SKM-1 (cell line): Measurements from ENCODE around the gene S100A3.
"Not testable (repeated sequence)": the region's sequence is repeated elsewhere in the genome, so short reads cannot be mapped to it uniquely, and the experiment has no call there.

ENCODE experiments used
- DNase-seq: peaks from one replicate; lab custom pipeline; 2025; ENCODE audit not compliant: unreplicated experiment; lab: John Stamatoyannopoulos, UW

Gene S100A3

DNA sequence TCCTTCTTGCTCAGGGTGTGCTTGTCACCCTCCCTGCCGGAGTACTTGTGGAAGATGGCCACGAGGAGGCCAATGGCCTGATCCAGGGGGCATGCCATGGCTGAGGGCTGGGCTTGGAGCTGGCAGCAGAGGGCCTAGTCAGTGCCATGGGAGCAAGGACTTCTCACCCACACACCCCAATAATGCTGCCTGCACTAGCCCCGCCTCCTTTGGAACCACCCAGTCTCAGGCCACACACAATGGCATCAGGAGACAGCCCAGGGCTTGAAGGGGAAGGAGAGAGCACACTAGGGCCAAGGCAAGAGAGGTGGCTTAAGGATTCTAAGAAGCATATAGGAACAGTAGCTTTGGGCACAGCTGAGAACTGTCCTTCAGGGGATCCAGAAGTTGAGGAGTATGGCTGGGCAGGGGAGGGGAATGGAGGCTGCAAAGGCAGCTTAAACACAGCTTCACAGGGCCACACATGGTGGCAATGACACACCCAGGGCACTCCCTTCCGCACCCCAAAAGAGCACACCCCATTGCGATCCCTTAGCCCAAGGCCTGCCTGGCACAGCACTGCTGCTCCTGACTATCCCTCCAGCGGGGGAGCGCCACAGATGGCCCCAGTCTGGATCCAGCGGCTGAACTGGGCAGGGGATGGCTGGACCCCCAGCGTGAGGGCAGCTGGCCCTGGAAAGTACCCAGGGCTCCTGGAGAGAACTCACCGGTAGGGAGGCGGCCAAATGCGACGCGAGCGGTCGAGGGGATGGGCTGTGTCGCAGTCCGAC, 13.6 kb downstream of the S100A3 start, which contains the start of gene S100A6:
Gene S100A6 (minus strand): TSS at position 750 of the 770 bp plus-strand sequence. CDS start 652 bp downstream, at position 98.
- no peak for DNase-seq

DNA sequence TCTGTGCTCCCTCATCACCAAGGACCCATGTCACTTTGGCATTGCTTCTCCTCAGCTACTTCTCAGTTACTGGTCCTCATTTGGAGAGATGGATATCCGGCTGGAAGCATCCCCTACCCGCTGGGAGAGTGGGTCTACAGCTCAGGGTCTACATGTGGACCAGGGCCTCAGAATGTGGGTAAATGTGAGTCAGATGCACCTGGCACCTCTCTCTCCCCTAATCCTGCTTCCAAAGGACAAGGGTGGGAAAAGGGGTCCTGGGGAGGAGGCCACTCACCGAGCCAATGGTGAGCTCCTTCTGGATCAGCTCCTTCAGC, 14.2 kb downstream of the S100A3 start:
- no peak for DNase-seq

- no peak for DNase-seq
These were observed 14.7 kb downstream of the S100A3 start for GRCh38 chr1:153534226-153534924.

DNA sequence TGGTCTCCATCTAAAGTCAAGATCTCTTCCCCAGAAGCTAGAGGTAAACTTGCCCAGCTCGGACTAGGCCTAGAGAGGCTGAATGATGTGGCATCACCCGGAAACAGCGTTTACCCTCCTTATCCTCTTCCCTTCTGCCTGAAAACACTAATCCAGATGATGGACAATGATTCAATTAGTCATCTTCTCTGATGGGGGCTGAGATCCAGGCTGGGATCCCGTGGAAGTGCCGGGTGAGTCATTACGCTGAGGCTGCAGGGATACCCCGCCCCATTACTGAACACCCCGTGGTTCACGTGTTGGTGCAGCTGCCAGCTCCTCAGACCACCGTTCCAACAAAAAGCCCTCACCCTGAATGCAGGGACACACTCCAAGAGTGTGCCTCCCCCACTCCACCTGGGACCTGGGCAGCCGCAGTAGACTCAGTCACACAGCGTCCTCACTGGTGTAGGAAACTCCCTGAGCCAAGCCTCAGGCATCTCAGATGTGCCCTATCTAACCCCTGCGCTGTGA, 15.3 kb downstream of the S100A3 start:
- no peak for DNase-seq

- peak; percentile 89 for DNase-seq
These were observed 16.1 kb downstream of the S100A3 start for GRCh38 chr1:153532769-153533599.

DNA sequence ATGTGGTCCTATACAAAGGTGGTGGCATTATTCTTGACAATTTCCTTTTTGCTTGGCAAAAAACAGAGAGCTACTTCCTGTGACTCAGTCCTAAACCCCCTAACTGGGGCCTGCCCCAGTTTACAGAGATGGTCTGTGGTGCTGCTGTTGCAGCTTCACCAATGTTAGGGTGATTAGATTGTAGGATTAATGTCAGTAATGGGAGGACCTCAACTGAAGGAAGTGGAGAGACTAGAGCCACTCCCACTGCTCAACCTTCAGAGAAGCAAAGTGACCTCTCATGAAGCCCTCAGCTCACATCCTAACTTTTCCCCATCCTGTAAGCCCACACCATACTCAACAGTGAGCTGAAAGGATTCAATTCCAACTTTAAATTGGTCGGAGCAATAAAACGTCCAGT, 16.9 kb downstream of the S100A3 start:
- DNase-seq, result no peak

DNA sequence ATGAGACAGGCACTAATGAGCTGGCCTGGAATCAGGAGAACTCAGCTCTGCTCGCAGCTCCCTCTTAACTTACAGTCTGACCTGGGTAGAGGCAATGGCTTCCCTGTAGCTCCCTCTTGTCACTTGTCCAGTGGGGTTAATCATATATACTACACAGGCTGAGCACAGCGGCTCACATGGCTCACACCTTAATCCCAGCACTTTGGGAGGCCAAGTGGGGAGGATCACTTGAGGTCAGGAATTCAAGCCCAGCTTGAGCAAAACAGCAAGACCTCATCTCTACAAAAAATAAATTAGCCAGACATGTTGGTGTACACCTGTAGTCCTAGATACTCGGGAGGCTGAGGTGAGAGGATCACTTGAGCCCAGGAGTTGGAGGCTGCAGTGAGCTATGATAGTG, 17.4 kb downstream of the S100A3 start:
- no peak for DNase-seq

DNA sequence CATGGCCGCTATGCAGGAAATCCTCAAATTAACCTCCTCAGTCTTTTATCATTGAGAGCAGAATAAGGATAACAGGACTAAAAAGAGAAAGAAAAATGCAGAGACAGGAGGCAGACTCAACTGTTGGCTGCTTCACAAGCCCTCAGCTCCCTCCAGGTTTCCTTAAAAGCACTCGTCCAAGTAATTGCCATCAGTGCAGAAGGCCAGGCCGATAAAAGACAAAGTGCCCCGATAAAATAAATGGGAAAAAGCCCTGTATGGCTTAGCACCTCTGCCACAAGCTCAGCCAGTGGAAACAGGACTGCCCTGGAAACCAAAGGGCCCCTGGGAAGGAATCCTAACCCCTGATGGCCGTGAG, 21.4 kb downstream of the S100A3 start:
- DNase-seq, result no peak

DNA sequence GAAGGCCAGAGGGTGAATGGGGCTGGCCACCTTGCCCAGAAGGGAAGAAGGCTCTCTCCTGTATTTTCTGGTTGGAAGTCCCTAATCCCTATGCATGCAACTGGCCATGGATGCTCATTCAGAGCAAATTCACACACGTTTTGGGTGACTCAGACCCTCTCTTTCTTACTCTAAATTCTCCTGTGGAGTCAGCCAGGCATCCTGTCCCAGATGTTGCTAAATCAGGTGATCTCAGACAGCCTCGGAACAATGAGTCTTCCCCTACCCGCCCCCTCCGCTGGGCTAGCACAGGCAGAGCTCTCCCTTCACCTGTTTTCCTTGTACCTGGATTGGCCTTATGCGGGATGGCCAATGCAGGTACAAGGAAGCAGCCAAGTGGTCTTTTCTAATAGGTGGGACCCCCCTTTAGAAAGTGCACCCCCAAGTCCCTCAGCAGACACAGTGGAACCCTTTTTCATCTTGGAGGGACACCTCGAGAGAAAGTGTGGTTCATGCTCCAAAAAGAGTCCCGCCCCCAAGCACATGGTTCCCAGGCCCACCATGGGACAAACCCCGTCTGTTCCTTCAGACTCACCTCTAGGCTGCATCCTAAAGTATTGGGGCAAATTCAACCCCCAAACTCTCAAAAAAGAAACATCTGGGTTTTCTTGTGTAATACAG, 21.9 kb downstream of the S100A3 start:
- DNase-seq, result no peak

DNA sequence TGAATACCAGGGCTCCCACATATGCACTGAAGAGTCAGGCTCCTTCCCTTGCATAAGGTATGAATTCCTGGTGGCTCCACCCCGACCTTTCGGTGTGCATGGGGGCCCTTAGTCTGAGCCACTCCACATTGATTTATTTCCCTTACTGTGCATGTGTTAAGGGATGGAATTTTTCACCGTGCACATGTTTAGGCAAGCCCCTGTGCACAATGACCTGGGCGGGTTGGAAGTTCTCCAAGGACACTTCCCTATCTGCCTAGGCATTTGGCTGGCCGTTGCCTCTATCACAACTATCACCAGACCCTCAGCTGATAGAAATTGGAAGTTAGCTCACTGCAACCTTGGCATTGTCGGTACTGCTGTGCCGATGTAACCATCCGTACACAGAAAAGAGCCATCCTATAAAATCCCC, 22.9 kb downstream of the S100A3 start:
- DNase-seq, result no peak

- DNase-seq, result no peak
These were observed 23.9 kb downstream of the S100A3 start for GRCh38 chr1:153525088-153525728.

- DNase-seq, result not testable (repeated sequence)
These were observed 26.6 kb downstream of the S100A3 start for GRCh38 chr1:153522353-153523048.

DNA sequence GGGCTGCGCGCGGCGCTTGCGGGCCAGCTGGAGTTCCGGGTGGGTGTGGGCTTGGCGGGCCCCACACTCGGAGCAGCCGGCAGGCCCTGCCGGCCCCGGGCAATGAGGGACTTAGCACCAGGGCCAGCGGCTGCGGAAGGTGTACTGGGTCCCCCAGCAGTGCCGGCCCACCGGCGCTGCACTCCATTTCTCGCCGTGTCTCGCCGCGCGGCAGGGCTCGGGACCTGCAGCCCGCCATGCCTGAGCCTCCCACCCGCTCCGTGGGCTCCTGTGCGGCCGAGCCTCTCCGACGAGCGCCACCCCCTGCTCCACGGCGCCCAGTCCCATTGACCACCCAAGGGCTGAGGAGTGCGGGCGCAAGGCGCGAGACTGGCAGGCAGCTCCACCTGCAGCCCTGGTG, 27.2 kb downstream of the S100A3 start:
- DNase-seq, result not testable (repeated sequence)

GRCh38 chr1:153520818-153521476, 28.1 kb downstream of the S100A3 start:
- no peak for DNase-seq

GRCh38 chr1:153520137-153520691, 28.8 kb downstream of the S100A3 start:
- not testable (repeated sequence) for DNase-seq

- DNase-seq, result no peak
These were observed 29.8 kb downstream of the S100A3 start for GRCh38 chr1:153519242-153519641.

- peak; percentile 93 for DNase-seq
These were observed 33.3 kb downstream of the S100A3 start for GRCh38 chr1:153515504-153516394.

GRCh38 chr1:153513666-153514065, 35.4 kb downstream of the S100A3 start:
- DNase-seq, result no peak
